Erythroblast (primary cell): Measurements from ENCODE around the gene LINGO1.

Experiments used
- DNase-seq, 2 experiments: peaks; one replicate each; lab custom pipeline; 2025; lab: John Stamatoyannopoulos, UW
- GATA1 ChIP-seq: IDR thresholded peaks from 2 replicates; pipeline ENCODE4 v1.6.1; 2011; ENCODE audit warnings: low read depth, mild to moderate bottlenecking, control low read depth, low read length, moderate library complexity
- POLR2A ChIP-seq: IDR thresholded peaks from 2 replicates; pipeline ENCODE4 v1.6.1; 2011; ENCODE audit warnings: mild to moderate bottlenecking, low read length

The LINGO1 gene

DNA sequence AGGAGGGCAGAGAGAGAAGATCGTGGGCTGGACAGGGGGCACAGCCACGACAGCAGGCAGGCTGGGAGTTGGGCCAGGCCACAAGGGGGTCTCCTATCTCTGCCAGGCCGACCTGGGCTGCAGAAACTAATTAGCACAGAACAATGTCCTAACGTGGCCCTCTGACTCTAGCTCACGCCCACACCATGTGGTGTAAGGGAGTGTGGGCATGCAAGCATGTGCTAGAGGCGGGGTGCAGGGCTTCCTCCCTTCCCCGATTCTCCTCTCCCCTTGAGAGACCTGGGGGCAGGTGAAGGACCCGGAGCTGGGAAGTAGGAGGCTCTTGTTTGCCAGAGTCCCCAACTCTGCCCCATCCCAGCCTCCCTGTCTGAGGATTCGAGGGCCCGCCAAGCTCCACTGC lies 65.5 kb downstream of the LINGO1 start:
- no peak for TF ChIP-seq GATA1
- no peak for TF ChIP-seq POLR2A
- no peak for DNase-seq

DNA sequence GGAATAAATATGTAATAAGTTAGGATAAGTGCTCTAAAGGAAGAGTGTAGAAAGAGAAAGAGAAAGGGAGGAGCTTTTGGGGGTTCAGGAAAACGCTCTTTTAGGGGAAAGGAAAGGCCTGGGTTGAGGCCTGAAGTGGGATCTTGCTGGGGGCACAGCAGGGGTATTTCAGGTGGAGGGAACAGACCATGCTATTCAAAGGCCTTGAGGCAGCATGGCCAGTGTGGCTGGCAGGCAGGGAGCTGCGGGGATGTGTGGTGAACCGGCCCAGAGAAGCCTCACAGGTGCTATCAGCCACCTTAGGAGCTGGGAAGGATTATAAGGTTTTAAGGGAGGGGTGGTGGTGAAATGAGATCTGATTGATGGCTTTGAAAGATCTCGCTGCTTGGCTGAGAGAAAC lies 66.6 kb downstream of the LINGO1 start:
- TF ChIP-seq POLR2A (no peak), GATA1 (no peak)
- no peak for DNase-seq

DNA sequence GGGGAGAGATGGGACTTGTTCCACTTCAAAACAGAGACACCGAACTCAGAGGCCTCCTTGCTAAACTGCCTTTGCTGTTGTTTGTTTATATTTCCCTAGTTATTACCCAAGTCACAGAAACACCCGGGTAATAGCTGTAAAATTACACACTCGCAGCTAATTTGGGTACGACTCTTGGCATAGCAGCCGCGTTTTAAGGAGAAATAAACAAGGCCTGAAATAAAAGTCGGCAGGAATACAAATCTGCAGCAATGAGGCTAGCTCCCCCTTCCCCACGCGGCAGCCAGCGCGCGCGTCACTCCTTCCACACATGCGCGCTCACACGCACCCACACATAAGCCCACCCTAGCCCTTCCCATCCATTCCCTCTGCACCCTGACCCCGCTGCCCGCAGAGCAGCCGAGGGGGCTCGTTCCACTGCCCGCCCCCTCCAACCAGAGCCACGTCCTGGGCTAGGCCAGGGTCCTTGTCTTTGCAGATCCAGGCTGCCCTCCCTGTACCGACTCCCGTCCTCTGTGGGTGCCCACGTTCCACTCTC lies 67.3 kb downstream of the LINGO1 start:
- TF ChIP-seq POLR2A (no peak), GATA1 (no peak)
- no peak for DNase-seq

DNA sequence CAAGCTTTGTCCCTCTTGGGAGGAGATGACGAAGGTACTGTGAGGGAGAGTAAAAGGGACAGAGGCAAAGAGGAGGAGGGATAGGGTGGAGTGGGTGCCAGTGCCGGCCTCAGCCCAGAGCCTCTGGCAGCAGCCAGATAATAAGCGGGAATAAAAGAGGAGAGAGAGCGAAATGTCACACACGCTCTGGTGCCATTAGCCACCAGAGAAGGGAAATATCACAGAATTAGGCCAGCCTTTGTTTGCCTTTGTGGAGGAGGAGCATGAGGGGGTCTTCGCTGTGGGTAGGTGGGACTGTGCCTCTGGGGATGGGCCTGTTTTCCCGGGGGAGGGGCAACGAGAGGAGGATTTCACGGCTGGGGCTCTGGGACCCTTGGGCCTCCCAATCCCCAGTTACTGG lies 67.8 kb downstream of the LINGO1 start:
- no peak for DNase-seq
- no peak for TF ChIP-seq POLR2A
- no peak for TF ChIP-seq GATA1

DNA sequence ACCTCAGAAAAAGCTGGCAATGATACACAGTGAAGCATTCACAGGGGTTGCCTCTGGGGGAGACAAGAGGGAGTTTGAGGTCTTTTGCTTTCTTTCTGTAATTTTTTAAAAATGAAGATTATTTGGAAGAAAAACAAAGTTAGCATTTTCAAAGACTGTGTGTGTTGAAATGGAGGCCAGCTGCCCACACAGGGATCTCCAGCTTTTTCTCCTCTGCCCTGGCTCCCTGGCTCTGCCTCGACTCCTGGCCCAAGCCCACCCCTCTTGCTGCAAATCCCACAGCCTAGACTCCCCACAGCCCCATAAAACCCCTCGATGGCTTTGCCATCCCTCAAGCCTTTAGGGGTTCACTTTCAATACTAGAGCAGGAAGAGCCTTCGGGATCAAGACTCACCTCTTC lies 68.4 kb downstream of the LINGO1 start:
- DNase-seq = no peak
- TF ChIP-seq POLR2A (no peak), GATA1 (no peak)

DNA sequence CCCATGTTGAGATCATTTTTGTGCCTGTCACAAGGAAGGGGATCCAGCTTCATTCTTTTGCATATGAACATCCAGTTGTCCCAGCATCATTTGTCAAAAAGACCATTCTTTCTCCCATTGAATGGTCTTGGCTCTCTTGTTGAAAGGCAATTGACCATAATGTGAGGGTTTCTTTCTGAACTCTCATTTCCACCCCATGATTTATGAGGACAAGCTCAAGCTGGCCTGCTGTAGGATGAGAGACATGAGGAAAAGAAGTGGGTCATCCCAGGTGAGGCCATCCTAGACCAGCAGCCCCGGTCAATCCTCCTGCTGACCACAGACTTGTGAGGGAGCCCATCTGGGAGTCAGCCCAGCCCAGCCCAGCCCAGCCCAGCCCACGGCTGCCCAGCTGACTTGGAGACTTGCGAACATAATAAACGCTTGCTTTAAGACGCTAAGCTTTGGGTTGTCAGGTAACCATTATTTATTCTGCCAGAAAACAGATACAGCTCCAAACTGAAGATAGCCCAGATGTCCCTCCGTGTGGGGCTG lies 69.0 kb downstream of the LINGO1 start:
- DNase-seq = no peak
- TF ChIP-seq POLR2A = no peak
- TF ChIP-seq GATA1 = no peak
